Memory B cell (primary cell): ENCODE data around the gene SDC4.

ENCODE experiments used
- ATAC-seq: fragments of 150-1000 bp; cut with Tn5 transposase; 2 replicates; pipeline ENCODE4 v1.10.0; 2021; ENCODE audit warnings: low read depth, mild to moderate bottlenecking, moderate library complexity
- DNase-seq, 2 donors: peaks; one replicate each; pipeline ENCODE4 v3.0.0; 2022; ENCODE audit warnings: low spot score in 2 of 2
- H3K27ac Mint-ChIP-seq: one replicate; pipeline ENCODE4 v1.8.0; 2022; ENCODE audit warnings: mild to moderate bottlenecking, moderate library complexity, mixed read lengths
- H3K27me3 Mint-ChIP-seq: one replicate; pipeline ENCODE4 v1.8.0; 2022; ENCODE audit warnings: mixed read lengths
- H3K36me3 Mint-ChIP-seq: one replicate; pipeline ENCODE4 v1.8.0; 2022; ENCODE audit warnings: mild to moderate bottlenecking, mixed read lengths
- H3K4me1 Mint-ChIP-seq: one replicate; pipeline ENCODE4 v1.8.0; 2022; ENCODE audit warnings: mixed read lengths
- H3K4me3 Mint-ChIP-seq: one replicate; pipeline ENCODE4 v1.8.0; 2022; ENCODE audit warnings: mild to moderate bottlenecking, moderate library complexity, mixed read lengths
- H3K9me3 Mint-ChIP-seq: one replicate; pipeline ENCODE4 v1.8.0; 2022; ENCODE audit warnings: mixed read lengths

SDC4 gene

DNA sequence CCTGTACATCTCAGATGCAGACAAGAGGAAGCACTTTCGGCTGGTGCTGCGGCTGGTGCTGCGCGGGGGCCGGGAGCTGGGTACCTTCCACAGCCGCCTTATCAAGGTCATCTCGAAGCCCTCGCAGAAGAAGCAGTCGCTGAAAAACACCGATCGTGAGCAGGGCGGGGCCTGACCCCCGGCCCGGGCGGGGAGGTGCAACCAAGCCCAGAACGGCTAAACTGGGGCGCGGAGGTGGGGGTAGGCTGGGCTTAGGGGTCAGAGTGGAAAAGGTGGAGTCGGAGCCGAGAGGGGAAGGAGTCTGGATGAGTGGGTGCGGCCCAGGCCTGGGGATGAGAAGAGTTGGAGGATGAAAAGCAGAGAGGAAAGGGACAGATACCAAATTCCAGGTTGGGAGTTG lies 36.0 kb downstream of the SDC4 start:
- peaks cover 52% of the 10 kb centered on the region for H3K27me3 Mint-ChIP-seq
- ATAC-seq, result no peak
- H3K36me3 Mint-ChIP-seq, result no peaks in the 10 kb centered on the region
- no peak for DNase-seq
- H3K4me3 Mint-ChIP-seq, result no peak overlapping the region
- H3K27ac Mint-ChIP-seq, result no peak overlapping the region
- peaks cover 6% of the 10 kb centered on the region for H3K4me1 Mint-ChIP-seq
- H3K9me3 Mint-ChIP-seq, result no peaks in the 10 kb centered on the region

DNA sequence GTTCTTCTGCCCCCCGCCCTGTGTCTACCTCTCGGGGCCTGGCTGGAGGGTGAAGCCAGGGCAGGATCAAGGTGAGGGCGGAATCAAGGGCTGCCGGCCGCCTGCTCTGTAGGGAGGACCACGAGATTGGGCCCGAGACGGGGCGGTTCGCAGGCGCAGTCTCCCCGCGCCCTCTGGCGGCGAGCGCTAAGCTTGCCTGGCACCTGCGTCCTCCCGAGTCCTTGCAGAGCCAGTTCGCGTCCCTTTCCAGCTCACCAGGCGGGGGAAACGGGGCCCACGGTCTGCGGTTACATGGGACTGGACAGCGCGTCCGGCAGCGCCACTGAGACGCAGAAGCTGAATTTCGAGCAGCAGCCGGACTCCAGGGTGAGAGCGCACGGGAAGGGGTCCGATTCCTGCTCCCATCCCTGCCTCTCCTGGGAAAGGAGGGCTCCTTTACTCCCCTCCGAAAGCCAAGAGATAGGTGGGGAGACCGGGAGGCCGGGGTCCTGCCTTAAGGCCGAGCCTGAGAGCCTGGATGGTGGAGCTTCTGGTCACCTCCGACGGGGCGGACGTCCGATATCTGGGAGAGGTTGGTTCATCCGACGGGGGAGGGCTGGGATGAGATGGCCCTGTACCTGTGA lies 36.5 kb downstream of the SDC4 start:
- ATAC-seq (peak; percentile 86), DNase-seq (peak; percentile 55 to 71)
- Mint-ChIP-seq H3K27me3 (peaks cover 49% of the 10 kb centered on the region), H3K4me1 (peaks cover 3% of the 10 kb centered on the region), H3K36me3 (no peaks in the 10 kb centered on the region), H3K4me3 (no peak overlapping the region), H3K9me3 (no peaks in the 10 kb centered on the region), H3K27ac (no peak overlapping the region)

DNA sequence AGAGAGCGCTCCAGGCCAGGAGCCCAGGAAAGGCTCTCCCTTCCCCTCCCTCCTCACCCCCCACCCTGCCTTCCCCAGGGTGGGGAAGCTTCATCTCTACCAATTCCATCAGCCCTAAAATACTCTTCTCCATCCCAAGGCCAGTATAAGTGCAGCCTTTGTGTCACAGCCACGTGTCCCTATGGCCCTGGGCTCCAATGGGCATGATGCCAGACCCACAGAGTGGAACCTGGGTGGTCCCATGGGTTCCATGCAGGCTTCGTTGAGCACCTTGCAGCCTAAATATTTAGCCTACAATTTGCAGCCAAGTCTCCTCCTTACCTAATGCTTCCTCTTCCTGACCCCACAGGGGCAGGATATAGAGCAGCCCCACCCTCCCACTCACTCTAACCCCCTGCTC lies 39.1 kb downstream of the SDC4 start:
- H3K27ac Mint-ChIP-seq, result no peak overlapping the region
- DNase-seq, result no peak
- peaks cover 3% of the 10 kb centered on the region for H3K4me1 Mint-ChIP-seq
- H3K27me3 Mint-ChIP-seq, result peaks cover 44% of the 10 kb centered on the region
- no peak overlapping the region for H3K4me3 Mint-ChIP-seq
- H3K9me3 Mint-ChIP-seq, result no peaks in the 10 kb centered on the region
- ATAC-seq, result no peak
- no peaks in the 10 kb centered on the region for H3K36me3 Mint-ChIP-seq

DNA sequence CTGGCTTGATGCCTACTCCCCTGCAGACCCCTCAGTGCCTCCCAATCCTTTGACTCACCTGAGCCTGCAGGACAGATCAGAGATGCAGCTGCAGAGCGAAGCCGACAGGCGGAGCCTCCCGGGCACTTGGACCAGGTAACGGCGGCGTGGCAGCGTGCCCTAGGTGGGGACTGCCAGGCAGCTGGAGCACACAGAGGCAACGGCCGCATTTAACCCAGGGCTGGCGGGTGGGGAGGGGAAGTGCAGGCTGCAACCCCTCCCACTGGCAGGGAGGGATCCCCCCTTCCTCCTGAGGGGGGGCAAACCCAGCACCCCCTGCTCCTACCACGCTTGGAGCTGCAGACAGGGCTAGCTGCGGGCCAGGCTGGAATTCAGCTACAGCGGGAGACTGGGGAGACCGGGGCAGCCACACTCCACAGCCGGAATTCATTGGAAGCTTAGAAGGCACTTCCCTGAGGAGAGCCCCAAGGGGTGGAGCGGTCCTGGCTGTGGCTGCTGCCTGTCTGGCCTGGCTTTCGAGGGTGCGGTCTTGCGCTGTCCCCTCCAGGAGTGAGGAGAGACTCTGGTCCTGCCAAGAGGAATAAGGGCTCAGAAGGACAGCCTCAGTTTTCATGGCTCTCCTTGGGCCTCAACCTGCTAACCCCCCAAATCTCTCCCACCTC lies 40.0 kb downstream of the SDC4 start, which contains the start of gene MATN4:
Gene MATN4 (minus strand): TSS at position 183 of the 662 bp plus-strand sequence. CDS start 2,717 bp downstream, outside the sequence.
- ATAC-seq, result no peak
- Mint-ChIP-seq H3K9me3 (no peaks in the 10 kb centered on the region), H3K27me3 (peaks cover 42% of the 10 kb centered on the region), H3K27ac (no peak within 1 kb of the TSS), H3K4me1 (peaks cover 3% of the 10 kb centered on the region), H3K4me3 (no peak within 1 kb of the TSS), H3K36me3 (no peaks in the 10 kb centered on the region)
- DNase-seq, result no peak

DNA sequence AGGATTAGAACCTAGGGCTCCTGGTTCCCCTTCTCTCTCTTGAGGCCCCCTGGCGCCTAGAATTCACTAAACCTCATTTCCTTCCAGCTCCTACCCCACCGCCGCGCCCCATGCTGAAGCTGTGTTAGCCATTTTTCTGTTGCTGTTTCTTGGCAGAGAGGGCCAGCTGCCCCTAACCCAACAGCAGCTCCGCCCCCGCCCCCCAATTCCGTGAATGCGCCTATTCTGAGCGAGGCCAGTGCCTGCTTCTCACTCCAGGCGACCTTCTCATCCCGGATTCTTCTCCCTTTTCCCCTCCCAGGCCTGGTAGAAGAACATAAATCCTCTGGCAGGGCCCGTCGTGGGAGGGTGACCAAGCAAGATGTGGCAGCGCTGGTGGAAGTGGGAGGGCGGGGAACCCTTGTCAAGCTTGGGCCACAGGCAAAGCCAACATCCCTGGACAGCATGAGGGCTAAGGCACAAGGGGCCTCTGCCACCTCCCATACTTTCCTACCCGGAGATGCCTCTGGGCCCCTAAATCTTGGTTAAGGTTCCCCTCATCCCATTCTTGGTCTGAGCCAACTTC lies 41.1 kb downstream of the SDC4 start:
- no peaks in the 10 kb centered on the region for H3K9me3 Mint-ChIP-seq
- peaks cover 3% of the 10 kb centered on the region for H3K4me1 Mint-ChIP-seq
- no peak overlapping the region for H3K27ac Mint-ChIP-seq
- no peaks in the 10 kb centered on the region for H3K36me3 Mint-ChIP-seq
- H3K27me3 Mint-ChIP-seq, result peaks cover 40% of the 10 kb centered on the region
- DNase-seq (no peak), ATAC-seq (no peak)
- no peak overlapping the region for H3K4me3 Mint-ChIP-seq

DNA sequence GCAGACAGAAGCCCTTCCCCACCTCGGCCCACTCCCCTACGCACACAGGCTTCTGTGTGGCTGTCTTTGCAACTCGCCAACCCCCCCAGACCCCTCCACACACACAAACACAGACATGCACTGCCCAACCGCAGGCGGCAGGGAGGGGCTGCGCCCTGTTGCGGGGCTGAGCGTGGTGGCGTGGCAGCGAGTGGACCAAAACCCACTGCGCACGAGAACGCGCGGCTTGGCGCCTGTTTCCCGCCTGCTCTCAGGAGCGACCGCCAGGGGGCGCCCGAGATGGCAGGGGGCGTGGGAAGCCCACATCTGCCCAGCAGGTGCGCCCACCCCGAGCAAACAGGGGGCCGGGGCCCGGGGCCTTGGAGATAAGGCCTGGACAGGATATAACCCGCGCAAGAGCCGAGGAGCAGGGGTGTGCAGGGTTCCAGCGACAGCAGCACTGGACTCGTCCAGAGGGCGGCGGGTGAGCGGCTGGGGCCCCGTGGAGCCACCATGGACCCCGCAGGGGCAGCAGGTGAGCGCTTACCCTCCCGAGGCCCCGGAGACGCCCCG lies 41.7 kb downstream of the SDC4 start, which contains the start of gene RBPJL:
Gene RBPJL (plus strand): TSS at position 410 of the 552 bp plus-strand sequence. CDS start 83 bp downstream, at position 493.
- peak; percentile 51 for ATAC-seq
- no peak within 1 kb of the TSS for H3K27ac Mint-ChIP-seq
- DNase-seq, result peak; percentile 42 to 64
- peaks cover 38% of the 10 kb centered on the region for H3K27me3 Mint-ChIP-seq
- H3K4me3 Mint-ChIP-seq, result no peak within 1 kb of the TSS
- peaks cover 3% of the 10 kb centered on the region for H3K4me1 Mint-ChIP-seq
- H3K9me3 Mint-ChIP-seq, result no peaks in the 10 kb centered on the region
- H3K36me3 Mint-ChIP-seq, result no peaks in the 10 kb centered on the region

DNA sequence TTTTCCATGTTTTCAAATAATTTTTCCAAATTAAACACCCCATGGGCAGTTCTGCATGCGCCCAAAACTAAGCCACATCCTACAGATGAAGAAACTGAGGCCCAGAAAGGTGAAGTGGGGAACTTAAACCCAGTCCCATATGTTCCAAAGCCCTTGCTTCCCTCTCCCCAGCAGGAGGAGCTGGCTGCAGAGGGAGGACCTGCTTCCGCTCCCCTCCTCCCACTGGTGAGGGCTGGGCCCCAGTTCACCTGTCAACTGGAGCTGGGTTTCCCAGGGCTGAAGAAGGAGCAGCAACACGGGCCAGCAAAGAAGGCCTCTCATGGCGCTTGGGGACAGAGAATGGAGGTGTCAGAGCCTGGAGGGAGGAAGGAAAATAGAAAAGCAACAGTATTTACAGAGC lies 43.0 kb downstream of the SDC4 start:
- Mint-ChIP-seq H3K27me3 (peaks cover 32% of the 10 kb centered on the region), H3K27ac (no peak overlapping the region)

DNA sequence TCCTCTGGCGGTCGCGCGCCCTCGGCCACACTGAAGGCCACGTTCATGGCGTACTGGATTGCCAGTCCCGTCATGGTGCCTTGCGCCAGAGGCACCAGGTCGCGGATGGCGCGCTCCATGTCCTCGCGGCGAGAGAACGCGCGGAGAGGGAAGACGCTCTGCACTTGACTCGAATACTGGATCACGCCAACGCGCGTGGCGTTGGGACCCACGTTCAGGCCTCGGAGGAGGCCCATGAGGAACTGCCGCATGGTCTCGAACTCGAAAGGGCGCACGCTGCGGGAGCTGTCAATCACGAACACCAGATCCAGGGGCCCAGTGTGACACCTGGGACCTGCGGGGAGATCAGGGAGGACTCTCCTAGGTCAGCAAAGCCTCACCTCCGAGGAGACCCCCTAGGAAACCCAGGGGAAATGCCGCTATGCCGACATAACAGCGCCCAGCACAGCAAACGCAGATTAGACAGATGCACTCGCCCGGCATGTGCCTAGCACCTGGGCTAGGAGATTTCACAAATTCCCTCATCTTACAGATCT lies 43.7 kb downstream of the SDC4 start:
- ATAC-seq, result no peak
- no peaks in the 10 kb centered on the region for H3K36me3 Mint-ChIP-seq
- peaks cover 27% of the 10 kb centered on the region for H3K27me3 Mint-ChIP-seq
- no peak overlapping the region for H3K4me3 Mint-ChIP-seq
- H3K27ac Mint-ChIP-seq, result no peak overlapping the region
- H3K9me3 Mint-ChIP-seq, result no peaks in the 10 kb centered on the region
- no peaks in the 10 kb centered on the region for H3K4me1 Mint-ChIP-seq
- no peak for DNase-seq

More for the DNA sequence above, 43.0 kb downstream of the SDC4 start:
- no peak for DNase-seq
- no peak for ATAC-seq
- Mint-ChIP-seq H3K4me1 (no peaks in the 10 kb centered on the region), H3K4me3 (no peak overlapping the region), H3K36me3 (no peaks in the 10 kb centered on the region), H3K9me3 (no peaks in the 10 kb centered on the region)

DNA sequence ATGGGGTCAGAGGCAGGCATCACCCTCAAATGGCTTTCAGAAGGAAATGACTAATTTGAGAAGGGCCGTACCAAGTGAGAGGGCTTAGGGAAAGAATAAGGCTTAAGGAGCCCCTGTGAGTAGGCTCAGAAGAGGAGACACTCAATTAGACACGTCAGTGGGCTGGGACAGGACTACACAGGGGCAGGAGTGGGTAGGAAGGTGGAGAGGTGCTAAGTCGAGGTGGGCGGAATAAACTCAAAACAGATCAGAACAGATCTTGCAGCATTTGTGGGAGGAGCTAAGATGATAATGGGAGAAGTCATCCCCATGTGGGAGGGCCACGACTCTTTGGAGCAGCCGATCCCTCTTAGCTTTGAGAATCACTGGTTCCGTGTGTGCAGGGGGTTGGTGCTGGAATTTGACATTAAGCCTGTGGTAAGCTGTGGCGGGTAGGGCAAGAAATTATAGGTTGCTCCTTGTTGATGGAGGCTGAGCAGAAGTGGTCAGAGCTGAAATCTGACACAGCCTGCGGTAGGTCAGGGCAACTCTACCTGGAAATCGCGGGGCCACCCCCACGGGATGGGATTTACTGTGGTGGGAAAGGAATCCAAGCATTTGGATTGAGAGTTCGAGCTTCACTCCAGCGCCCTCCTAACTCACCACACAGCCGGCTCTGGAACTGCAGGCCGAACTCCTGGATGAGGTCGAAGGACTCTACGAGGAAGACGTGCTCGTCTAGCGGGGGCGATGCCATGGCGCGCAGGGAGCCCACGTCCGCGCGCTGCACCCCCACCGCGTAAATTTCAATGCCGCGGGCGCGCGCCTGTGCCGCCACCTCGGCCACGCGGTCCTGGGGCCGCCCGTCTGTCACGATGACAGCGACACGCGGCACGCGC lies 44.4 kb downstream of the SDC4 start:
- Mint-ChIP-seq H3K4me1 (no peaks in the 10 kb centered on the region), H3K27me3 (peaks cover 26% of the 10 kb centered on the region), H3K36me3 (no peaks in the 10 kb centered on the region), H3K27ac (no peak overlapping the region), H3K9me3 (no peaks in the 10 kb centered on the region), H3K4me3 (no peak overlapping the region)
- DNase-seq (no peak), ATAC-seq (no peak)

DNA sequence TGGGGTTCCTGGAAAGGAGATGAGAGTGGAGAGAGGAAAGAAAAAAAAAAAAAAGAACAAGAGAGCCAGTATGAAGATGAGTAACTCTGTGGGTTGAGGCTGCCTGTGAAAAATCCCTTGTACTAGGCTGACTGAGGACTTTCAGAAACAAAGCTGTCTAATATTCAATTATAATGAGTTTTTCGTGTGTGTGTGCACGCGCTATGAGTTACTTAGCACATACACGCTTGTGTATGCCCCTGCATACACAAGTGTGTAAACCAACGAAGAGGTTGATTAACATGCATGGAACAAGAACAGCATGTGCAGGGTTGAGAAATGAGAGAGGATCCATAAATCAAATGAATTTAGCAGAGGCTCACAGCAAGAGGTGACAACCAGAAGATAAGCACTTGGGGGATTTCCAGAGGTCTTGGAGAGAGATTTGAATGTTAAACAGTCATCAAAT lies 46.4 kb downstream of the SDC4 start:
- peaks cover 27% of the 10 kb centered on the region for H3K27me3 Mint-ChIP-seq
- H3K4me3 Mint-ChIP-seq, result no peak overlapping the region
- H3K27ac Mint-ChIP-seq, result no peak overlapping the region
- no peaks in the 10 kb centered on the region for H3K9me3 Mint-ChIP-seq
- H3K4me1 Mint-ChIP-seq, result no peaks in the 10 kb centered on the region
- no peaks in the 10 kb centered on the region for H3K36me3 Mint-ChIP-seq
- ATAC-seq (no peak), DNase-seq (no peak)

DNA sequence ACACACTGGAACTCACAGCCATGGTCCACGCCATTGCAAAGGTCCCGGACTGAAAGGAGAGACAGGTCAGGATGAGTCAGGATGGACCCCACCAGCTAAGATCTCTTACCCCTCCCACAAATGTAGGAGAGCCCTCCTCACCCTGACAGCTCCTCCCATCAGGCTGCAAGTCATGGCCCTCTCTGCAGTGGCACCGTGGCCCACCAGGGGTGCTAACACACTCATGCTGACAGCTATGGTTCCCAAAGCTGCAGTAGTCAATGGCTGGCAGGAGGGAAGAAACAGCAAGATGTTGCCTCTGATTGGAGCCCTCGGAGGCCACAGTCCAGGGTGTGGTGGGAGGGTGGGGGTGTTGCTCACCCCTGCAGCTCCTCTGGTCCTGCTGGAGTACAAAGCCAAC lies 47.3 kb downstream of the SDC4 start:
- Mint-ChIP-seq H3K27ac (no peak overlapping the region), H3K4me1 (no peaks in the 10 kb centered on the region), H3K36me3 (no peaks in the 10 kb centered on the region), H3K27me3 (peaks cover 31% of the 10 kb centered on the region), H3K4me3 (no peak overlapping the region), H3K9me3 (no peaks in the 10 kb centered on the region)
- ATAC-seq (peak; percentile 76), DNase-seq (no peak)

DNA sequence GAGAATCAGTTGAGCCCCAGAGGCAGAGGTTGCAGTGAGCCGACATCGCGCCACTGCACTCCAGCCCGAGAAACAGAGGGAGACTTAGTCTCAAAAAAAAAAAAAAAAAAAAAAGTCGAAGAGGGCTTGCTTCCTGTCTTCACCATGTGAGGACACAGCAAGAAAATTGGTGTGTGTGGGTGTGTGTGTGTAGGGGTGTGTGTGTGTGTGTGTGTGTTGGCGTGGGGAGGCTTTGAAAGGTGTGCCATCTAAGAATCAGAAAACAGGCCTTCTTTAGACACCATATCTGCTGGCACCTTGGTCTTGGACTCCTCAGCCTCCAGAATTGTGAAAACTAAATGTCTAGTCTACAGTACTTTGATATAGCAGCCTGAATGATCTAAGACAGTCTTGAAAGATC lies 48.4 kb downstream of the SDC4 start:
- no peaks in the 10 kb centered on the region for H3K4me1 Mint-ChIP-seq
- no peaks in the 10 kb centered on the region for H3K36me3 Mint-ChIP-seq
- H3K9me3 Mint-ChIP-seq, result no peaks in the 10 kb centered on the region
- H3K4me3 Mint-ChIP-seq, result no peak overlapping the region
- DNase-seq, result no peak
- H3K27me3 Mint-ChIP-seq, result peaks cover 28% of the 10 kb centered on the region
- no peak overlapping the region for H3K27ac Mint-ChIP-seq
- no peak for ATAC-seq

DNA sequence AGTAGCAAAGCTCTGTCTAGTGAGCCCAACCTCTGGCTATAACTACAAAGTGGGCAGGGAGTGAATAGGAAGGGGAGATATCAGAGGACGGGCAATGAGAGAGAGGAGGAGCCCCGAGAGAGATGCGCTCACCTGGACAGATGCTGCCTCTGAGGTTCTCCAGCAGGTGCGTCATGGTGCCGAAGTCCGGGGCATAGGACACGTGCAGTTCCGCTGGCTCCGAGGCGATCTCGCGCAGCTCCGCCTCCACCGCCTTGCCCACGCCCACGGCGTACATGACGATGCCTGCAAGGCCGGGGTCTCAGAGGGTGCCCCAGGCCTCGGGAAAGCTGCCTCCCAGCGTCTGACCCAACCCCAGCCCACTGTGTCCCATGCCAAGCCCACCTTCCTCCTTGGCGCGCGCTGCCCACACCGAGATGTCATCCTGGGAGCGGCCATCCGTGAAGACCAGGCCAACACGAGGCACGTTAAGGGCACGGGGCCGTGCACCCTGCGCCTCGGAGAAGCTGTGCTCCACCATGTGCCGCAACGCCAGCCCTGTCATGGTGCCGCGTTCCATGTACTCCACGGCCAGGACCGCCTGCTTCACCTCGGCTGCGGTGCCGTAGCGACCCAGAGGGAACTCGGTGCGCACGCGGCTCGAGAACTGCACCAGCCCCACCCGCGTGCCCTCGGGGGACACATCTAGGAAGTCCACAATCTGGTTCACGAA lies 50.3 kb downstream of the SDC4 start:
- DNase-seq (no peak), ATAC-seq (no peak)
- peaks cover 4% of the 10 kb centered on the region for H3K4me1 Mint-ChIP-seq
- H3K4me3 Mint-ChIP-seq, result no peak overlapping the region
- no peaks in the 10 kb centered on the region for H3K36me3 Mint-ChIP-seq
- H3K27me3 Mint-ChIP-seq, result peaks cover 20% of the 10 kb centered on the region
- H3K9me3 Mint-ChIP-seq, result no peaks in the 10 kb centered on the region
- H3K27ac Mint-ChIP-seq, result no peak overlapping the region
